Neural progenitor cell (in vitro differentiated cells): Measurements from ENCODE around the gene RPL29.

ENCODE experiments used
- CTCF ChIP-seq: fragments of 200-600 bp; sonication (generic); IDR thresholded peaks from 2 replicates; pipeline ENCODE4 v1.5.1; 2017; ENCODE audit warnings: antibody characterized with exemption, mild to moderate bottlenecking
- EZH2 ChIP-seq: fragments of 200-600 bp; sonication (generic); IDR thresholded peaks from 2 replicates; pipeline ENCODE4 v1.6.1; 2017; ENCODE audit warnings: antibody characterized with exemption, mild to moderate bottlenecking, moderate library complexity
- EZH2phosphoT487 ChIP-seq: fragments of 200-600 bp; sonication (generic); IDR thresholded peaks from 2 replicates; pipeline ENCODE4 v1.6.1; 2017; ENCODE audit warnings: antibody characterized with exemption

- TF ChIP-seq CTCF (no peak), EZH2 (no peak), EZH2phosphoT487 (no peak)
Measured at GRCh38 chr3:52032702-52033408, 37.2 kb upstream of the RPL29 start.
